ACC112 (cell line): ENCODE measurements around the gene SAP30BP.

Experiments
- H2AFZ ChIP-seq: fragments of 200-600 bp; sonication (generic); one replicate; pipeline ENCODE4 v1.6.0; 2017; ENCODE audit warnings: antibody characterized with exemption, low read length; ENCODE audit not compliant: unreplicated experiment
- H3K27ac ChIP-seq: fragments of 200-600 bp; sonication (generic); 2 replicates; pipeline ENCODE4 v1.5.1; 2014; ENCODE audit warnings: low read depth, mild to moderate bottlenecking, antibody characterized with exemption, low read length, moderate library complexity
- H3K27me3 ChIP-seq: fragments of 200-600 bp; sonication (generic); 2 replicates; pipeline ENCODE4 v1.6.1; 2014; ENCODE audit warnings: mild to moderate bottlenecking, antibody characterized with exemption, low read length, moderate library complexity, mixed read lengths; ENCODE audit not compliant: insufficient read depth
- H3K36me3 ChIP-seq: fragments of 200-600 bp; sonication (generic); 2 replicates; pipeline ENCODE4 v1.6.1; 2016; ENCODE audit warnings: mild to moderate bottlenecking, antibody characterized with exemption, low read length, moderate library complexity, mixed read lengths; ENCODE audit not compliant: insufficient read depth
- H3K4me1 ChIP-seq: fragments of 200-600 bp; sonication (generic); one replicate; pipeline ENCODE4 v1.6.1; 2016; ENCODE audit warnings: low read length, mixed read lengths; ENCODE audit not compliant: insufficient read depth, unreplicated experiment, control insufficient read depth
- H3K4me3 ChIP-seq: fragments of 200-600 bp; sonication (generic); 2 replicates; pipeline ENCODE4 v1.5.1; 2014; ENCODE audit warnings: mild to moderate bottlenecking, low read depth, low read length
- H3K79me2 ChIP-seq: fragments of 200-600 bp; sonication (generic); one replicate; pipeline ENCODE4 v1.6.0; 2016; ENCODE audit warnings: low read length; ENCODE audit not compliant: control insufficient read depth, unreplicated experiment, insufficient read depth

Gene SAP30BP

GRCh38 chr17:75752802-75753513, 85.8 kb downstream of the SAP30BP start:
- Histone ChIP-seq H3K27ac (no peak overlapping the region), H3K4me3 (peak overlapping the region; percentile 73), H3K79me2 (no peaks in the 10 kb centered on the region), H3K4me1 (peaks cover 13% of the 10 kb centered on the region), H2AFZ (peak overlapping the region; percentile 65), H3K36me3 (no peaks in the 10 kb centered on the region), H3K27me3 (no peaks in the 10 kb centered on the region)

GRCh38 chr17:75753514-75754377, 86.6 kb downstream of the SAP30BP start:
- H3K36me3 ChIP-seq, result no peaks in the 10 kb centered on the region
- no peaks in the 10 kb centered on the region for H3K27me3 ChIP-seq
- peak overlapping the region; percentile 71 for H2AFZ ChIP-seq
- no peak overlapping the region for H3K27ac ChIP-seq
- peak overlapping the region; percentile 73 for H3K4me3 ChIP-seq
- H3K79me2 ChIP-seq, result no peaks in the 10 kb centered on the region
- peaks cover 13% of the 10 kb centered on the region for H3K4me1 ChIP-seq

GRCh38 chr17:75754378-75755204, 87.5 kb downstream of the SAP30BP start:
- Histone ChIP-seq H3K36me3 (no peaks in the 10 kb centered on the region), H2AFZ (peak overlapping the region; percentile 71), H3K27ac (no peak overlapping the region)

GRCh38 chr17:75755205-75755901, 88.2 kb downstream of the SAP30BP start:
- H3K4me1 ChIP-seq, result peaks cover 11% of the 10 kb centered on the region
- H3K4me3 ChIP-seq, result no peak overlapping the region
- H2AFZ ChIP-seq, result no peak overlapping the region
- no peaks in the 10 kb centered on the region for H3K79me2 ChIP-seq
- no peaks in the 10 kb centered on the region for H3K27me3 ChIP-seq
- H3K27ac ChIP-seq, result no peak overlapping the region
- no peaks in the 10 kb centered on the region for H3K36me3 ChIP-seq

More at GRCh38 chr17:75754378-75755204, 87.5 kb downstream of the SAP30BP start:
- peaks cover 13% of the 10 kb centered on the region for H3K4me1 ChIP-seq
- no peaks in the 10 kb centered on the region for H3K79me2 ChIP-seq
- H3K4me3 ChIP-seq, result peak overlapping the region; percentile 73; the same call in 1 of the 2 replicates
- no peaks in the 10 kb centered on the region for H3K27me3 ChIP-seq

GRCh38 chr17:75755990-75756389, 88.9 kb downstream of the SAP30BP start:
- no peaks in the 10 kb centered on the region for H3K79me2 ChIP-seq
- H2AFZ ChIP-seq, result no peak overlapping the region
- H3K4me1 ChIP-seq, result peaks cover 11% of the 10 kb centered on the region
- no peak overlapping the region for H3K4me3 ChIP-seq
- H3K36me3 ChIP-seq, result no peaks in the 10 kb centered on the region
- H3K27me3 ChIP-seq, result no peaks in the 10 kb centered on the region
- no peak overlapping the region for H3K27ac ChIP-seq

GRCh38 chr17:75756451-75757085, 89.4 kb downstream of the SAP30BP start:
- no peak overlapping the region for H3K4me3 ChIP-seq
- no peak overlapping the region for H3K27ac ChIP-seq
- H3K36me3 ChIP-seq, result no peaks in the 10 kb centered on the region
- H3K4me1 ChIP-seq, result peaks cover 11% of the 10 kb centered on the region
- H3K79me2 ChIP-seq, result no peaks in the 10 kb centered on the region
- H3K27me3 ChIP-seq, result no peaks in the 10 kb centered on the region
- H2AFZ ChIP-seq, result no peak overlapping the region

GRCh38 chr17:75757086-75757681, 90.0 kb downstream of the SAP30BP start:
- H3K36me3 ChIP-seq, result peaks cover 3% of the 10 kb centered on the region; the same call in 1 of the 2 replicates
- H2AFZ ChIP-seq, result no peak overlapping the region
- no peak overlapping the region for H3K27ac ChIP-seq
- no peaks in the 10 kb centered on the region for H3K27me3 ChIP-seq
- H3K4me1 ChIP-seq, result peaks cover 11% of the 10 kb centered on the region
- H3K79me2 ChIP-seq, result no peaks in the 10 kb centered on the region
- no peak overlapping the region for H3K4me3 ChIP-seq
